Right lung (tissue), 5 donors: Measurements from ENCODE around the gene CRTC3. TPM values are rescaled to one million over a fixed set of nuclear protein-coding genes. Genes with fewer than 3 reads are reported as not detected.
"Not testable (repeated sequence)": the region's sequence is repeated elsewhere in the genome, so short reads cannot be mapped to it uniquely, and the experiment has no call there.

Source experiments
- DNase-seq, 2 donors: peaks; one replicate each; pipeline ENCODE4 v3.0.0-alpha.2; 2013
- polyA plus RNA-seq, 5 donors: library from polyadenylated mRNA; unstranded; fragments of 120-200 nt; gene quantifications; one replicate each; pipeline versions ENCODE4 v1.2.1 to v1.2.3, GENCODE V29; 2013; ENCODE audit warnings: inconsistent platforms in 1 of 5, low replicate concordance in 1 of 5; ENCODE audit not compliant: insufficient read length in 5 of 5, insufficient read depth in 1 of 5

CRTC3 gene
- polyA plus RNA-seq, 5 donors = 32.1 to 39.6 (median 37.7) TPM

DNA sequence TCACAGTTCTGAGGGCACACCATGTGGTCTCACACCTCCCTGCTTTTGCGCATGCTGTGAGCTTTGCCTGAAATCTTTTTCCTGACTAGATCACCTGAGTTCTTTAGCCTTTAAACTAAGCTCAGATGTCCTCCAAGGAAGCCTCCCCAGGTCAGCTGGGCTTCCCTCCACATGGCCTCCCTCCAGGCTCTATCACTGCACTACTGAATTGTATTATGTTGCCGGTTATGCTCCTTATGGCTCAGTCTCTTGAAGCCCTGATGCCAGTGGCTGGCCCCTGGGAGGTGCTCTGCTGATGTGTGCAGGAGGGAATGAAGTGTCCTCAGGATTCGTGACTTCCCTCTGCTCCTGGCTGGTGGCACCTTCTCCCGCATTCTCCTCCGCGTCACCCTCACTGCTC is 94.1 kb downstream of the CRTC3 start:
- DNase-seq = no peak

DNA sequence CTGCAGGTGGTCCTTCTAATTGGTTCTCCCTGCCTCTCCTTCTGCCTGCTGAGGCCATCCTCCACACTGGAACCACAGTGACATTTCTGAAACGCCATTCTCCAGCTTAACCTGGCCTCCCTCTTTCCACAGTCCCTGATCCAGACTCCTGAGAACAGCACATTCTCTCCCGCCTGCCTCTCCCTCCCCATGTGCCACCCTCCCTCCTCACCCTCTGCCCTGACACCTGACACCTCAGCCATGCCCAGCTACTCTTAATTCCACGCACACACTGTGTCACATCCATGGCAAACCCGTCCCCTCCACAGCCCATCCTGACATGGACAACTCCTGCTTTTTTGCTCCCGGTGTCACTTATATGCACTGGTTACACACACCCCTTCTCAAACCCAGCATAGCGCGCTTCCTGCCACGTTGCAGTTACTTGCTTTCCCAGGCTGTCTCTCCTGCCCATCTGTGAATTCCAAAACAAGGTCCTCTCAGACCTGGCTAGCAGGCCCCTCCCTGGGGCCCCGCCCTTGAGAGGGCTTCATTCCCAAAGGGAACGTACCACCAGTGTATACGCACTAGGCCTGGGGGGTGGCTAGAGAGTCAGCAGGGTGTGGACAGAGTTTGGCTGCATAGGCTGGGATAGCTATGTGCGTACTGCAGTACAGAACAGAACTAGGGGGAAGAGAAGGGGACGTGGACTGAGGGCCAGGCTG is 94.7 kb downstream of the CRTC3 start:
- DNase-seq = no peak

DNA sequence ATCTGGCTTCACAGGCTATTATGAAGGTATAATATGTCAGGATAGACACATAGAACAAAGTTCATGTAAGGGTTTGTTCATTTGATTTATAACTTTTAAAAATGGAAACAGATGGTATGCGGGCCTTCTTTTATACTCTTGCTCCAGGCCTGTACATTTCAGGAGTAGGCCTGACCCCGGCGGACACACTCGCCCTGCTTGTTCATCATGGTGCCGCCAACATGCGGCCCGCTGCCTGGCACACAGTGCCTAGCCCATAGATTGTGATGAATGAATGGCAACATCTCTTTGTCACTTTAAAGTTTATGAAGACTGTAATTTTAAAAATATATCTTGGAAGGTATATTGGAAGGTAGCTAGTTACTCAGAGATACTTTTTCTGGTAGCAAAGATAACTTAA is 95.3 kb downstream of the CRTC3 start:
- DNase-seq = no peak

DNA sequence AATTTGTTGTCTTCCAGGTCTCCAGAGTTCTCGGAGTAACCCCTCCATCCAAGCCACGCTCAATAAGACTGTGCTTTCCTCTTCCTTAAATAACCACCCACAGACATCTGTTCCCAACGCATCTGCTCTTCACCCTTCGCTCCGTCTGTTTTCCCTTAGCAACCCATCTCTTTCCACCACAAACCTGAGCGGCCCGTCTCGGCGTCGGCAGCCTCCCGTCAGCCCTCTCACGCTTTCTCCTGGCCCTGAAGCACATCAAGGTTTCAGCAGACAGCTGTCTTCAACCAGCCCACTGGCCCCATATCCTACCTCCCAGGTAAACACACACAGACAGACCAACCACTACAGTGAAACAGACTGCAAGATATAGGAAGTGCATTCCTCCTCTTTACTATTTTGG is 99.5 kb downstream of the CRTC3 start:
- no peak for DNase-seq

GRCh38 chr15:90633360-90633759 is 103.6 kb downstream of the CRTC3 start:
- DNase-seq = no peak

DNA sequence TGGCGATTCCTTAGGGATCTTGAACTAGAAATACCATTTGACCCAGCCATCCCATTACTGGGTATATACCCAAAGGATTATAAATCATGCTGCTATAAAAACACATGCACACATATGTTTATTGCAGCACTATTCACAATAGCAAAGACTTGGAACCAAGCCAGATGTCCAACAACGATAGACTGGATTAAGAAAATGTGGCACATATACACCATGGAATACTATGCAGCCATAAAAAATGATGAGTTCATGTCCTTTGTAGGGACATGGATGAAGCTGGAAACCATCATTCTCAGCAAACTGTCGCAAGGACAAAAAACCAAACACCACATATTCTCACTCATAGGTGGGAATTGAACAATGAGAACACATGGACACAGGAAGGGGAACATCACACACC is 107.3 kb downstream of the CRTC3 start:
- not testable (repeated sequence) for DNase-seq

DNA sequence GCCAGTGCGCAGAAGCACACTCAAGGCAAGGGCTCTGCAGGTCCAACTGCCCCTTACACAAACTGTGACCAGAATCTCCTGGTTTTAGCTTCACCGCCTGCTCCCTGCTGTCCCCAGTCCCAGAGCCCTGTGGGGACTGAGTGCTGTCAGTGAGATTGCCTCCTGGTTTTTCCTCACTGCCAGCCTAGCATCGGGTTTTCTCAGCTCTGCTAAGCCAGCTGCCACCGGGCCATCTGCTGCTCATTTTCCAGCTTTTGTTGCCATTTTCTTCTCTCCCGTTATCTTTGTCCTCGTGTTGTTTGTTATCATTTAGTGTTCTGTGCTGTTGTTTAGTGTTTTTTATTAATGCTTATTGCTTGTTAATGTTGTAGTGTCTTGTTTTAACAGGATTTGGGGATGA is 108.0 kb downstream of the CRTC3 start:
- no peak for DNase-seq

DNA sequence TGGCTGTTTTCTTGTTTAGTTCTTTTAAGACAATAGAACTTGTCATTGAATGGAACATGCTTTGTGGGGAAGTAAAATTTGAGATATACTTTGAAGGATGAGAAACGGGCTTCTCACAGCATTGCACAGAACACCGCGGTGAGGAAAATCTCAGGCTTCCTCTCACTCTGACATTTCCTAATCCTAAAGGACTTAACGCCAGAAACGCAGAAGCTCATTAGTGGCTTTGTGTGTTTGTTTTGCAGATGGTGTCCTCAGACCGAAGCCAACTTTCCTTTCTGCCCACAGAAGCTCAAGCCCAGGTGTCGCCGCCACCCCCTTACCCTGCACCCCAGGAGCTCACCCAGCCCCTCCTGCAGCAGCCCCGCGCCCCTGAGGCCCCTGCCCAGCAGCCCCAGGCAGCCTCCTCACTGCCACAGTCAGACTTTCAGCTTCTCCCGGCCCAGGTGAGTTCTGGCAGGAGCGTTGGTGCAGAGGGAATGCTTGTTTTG is 108.5 kb downstream of the CRTC3 start:
- no peak for DNase-seq

GRCh38 chr15:90638963-90639362 is 109.2 kb downstream of the CRTC3 start:
- DNase-seq = no peak

DNA sequence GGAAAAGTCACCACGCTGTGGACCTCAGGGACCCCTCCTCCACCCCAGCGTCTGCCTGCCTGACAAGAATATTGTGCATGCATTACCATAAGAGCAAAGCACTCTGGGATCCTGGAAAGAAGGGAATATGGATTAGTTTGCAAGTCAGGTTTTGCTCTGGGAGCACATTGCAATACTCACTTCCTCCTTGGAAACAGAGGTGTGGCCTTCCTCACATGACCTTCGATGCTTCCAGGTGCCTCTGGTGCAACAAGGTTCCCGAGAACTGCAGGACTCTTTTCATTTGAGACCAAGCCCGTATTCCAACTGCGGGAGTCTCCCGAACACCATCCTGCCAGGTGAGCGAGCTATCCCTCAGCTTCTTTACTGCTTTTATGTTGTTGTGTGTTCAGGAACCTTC is 111.1 kb downstream of the CRTC3 start:
- DNase-seq = no peak

DNA sequence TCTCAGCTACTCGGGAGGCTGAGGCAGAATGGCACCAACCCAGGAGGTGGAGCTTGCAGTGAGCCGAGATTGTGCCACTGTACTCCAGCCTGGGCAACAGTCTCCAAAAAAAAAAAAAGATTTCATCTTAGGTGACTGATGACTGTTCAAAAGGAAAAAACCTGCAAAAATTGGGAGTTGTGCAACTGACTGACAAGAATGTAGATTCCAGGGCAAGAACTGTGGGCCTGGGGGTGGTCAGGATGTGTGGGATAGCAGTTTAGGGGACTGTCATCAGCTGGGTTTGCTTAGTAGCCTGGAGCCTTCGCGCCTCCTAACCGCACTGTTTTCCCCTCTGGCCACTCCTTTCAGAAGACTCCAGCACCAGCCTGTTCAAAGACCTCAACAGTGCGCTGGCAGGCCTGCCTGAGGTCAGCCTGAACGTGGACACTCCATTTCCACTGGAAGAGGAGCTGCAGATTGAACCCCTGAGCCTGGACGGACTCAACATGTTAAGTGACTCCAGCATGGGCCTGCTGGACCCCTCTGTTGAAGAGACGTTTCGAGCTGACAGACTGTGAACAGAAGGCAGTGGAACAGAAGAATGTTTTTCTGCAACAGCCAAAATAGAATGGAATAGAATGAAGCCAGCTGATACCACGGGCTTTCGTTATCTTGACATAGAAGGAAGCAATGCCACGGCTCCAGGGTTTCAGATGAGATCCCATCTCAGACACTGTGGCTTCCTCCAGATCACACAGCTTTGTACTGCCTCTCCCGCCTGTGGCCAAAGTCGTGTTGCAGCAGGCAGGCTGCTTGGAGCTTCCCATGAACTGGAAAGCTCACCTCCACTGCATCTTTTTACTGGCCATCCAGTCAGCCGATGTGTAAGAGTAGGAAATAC is 112.1 kb downstream of the CRTC3 start:
- DNase-seq = no peak

GRCh38 chr15:90642464-90643300 is 113.0 kb downstream of the CRTC3 start:
- no peak for DNase-seq

DNA sequence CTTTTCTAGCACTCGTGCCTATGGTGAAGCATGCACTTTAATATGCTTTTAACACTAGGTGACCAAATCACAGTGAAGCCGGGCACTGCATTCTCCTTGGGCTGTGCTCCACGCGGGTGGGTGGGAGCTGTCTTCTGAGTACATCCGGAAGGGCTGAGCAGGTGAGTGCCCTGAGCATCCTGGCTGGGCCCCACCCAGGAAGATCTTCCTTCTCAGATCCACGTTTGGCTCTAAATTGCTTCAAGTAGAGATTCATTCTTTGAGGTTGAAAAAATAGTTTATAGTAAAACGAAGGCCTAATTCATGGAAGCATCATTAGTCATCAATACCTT is 113.5 kb downstream of the CRTC3 start:
- no peak for DNase-seq

GRCh38 chr15:90644526-90644925 is 114.8 kb downstream of the CRTC3 start:
- DNase-seq = no peak

DNA sequence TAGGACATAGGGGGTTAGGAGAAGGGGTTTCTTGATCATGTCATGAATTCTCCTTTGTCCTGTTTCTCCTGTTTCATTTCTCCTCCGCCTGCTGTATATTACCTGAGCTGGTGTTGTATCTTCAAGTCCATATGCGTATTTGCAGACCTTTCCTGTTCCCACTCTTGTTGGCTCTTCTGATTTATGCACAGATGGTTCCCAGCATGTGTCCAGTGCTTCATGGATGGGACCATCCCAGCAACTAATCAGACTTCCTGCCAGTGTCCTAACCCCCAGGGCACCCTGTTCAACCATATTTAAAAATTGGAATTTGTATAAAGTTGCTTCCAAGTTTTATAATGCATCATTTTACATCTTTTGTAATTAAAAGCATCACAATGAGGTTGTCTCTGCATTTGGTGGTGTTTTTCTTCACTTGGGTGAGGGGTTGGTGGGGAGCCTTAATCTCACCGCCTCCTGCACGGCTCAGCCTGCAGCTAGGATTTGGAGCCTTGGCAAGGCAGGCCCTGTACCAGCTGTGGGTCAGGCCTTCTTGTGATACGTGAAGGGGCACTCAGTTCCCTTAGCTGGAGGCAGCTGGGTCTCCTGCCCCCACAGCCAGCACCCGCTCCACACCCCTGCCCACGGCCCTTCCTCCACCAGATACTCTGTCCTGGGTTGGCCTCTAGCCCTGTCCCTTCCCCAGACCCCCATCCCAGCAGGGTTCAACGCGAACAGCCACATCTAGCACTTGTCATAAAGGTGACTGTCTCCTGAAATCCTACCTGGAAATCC is 115.4 kb downstream of the CRTC3 start:
- no peak for DNase-seq

DNA sequence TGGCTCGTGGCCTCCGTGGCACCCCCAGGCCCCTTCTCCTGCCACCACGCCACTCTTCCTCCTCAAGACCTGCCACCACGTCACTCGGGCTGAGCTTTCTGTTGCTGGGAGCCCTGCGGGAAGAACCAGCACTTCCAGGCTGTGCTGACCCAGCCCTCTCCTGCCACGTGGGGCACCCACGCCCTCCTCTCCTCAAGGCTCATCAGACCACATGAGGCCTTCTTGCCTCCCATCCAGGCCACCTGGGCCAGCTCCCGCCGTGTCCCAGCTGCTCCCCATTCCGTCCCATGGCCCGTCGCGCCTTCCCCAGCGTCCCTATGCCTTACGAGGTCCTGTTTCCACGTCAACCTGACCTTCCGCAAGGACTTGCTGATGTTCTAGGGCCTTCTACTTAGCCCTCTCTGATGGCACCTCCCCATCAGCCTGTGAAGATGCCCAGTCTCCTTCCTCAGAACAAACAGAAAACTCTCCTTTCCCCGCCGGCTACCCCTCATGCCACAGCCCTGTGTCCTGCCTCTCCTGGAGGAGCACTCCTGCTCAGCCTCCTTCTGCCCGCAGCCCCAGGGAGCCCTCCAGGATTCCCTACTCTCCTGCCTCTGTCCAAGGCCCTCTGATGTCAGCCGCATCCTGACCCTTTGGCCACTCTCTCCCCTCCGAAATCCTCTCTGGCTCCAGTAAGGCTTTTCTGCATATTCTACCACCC is 116.3 kb downstream of the CRTC3 start:
- no peak for DNase-seq

- DNase-seq = no peak
Observed at GRCh38 chr15:90646662-90647305, 117.1 kb downstream of the CRTC3 start.

- no peak for DNase-seq
Observed at GRCh38 chr15:90647326-90647725, 117.6 kb downstream of the CRTC3 start.

- peak; percentile 70 to 83 for DNase-seq
Observed at GRCh38 chr15:90648137-90649070, 118.7 kb downstream of the CRTC3 start.
